NAMALWA (cell line): Measurements from ENCODE around the gene NOC4L.
"Not testable (repeated sequence)": the region's sequence is repeated elsewhere in the genome, so short reads cannot be mapped to it uniquely, and the experiment has no call there.

ENCODE experiments used
- DNase-seq: peaks from one replicate; pipeline ENCODE4 v3.0.0-alpha.2; 2015; ENCODE audit warnings: low spot score

The NOC4L gene

DNA sequence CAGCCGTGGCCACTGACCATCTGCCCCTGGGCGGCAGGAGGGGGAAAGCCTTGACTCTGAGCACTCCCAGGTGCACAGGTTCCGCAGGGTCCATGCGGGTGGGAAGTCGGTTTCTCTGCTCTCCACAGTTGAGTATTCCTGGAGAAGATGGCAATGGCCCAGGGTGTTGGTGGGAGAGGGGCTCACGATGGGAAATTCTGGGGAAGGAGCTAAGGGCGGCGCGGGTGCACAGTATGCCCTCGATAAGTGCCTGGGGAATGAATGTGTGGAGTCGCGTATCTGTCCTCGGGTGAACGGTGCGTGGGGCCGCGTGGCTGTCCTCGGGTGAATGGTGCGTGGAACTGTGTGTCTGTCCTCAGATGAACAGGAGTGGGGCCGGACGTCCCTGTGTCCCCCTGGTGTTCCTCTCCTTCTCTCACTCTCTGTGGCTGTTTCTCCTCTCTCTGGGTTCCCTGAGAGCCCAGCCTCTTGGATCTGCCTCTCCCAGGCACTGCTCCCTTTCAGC lies 38.0 kb downstream of the NOC4L start:
- DNase-seq = no peak

DNA sequence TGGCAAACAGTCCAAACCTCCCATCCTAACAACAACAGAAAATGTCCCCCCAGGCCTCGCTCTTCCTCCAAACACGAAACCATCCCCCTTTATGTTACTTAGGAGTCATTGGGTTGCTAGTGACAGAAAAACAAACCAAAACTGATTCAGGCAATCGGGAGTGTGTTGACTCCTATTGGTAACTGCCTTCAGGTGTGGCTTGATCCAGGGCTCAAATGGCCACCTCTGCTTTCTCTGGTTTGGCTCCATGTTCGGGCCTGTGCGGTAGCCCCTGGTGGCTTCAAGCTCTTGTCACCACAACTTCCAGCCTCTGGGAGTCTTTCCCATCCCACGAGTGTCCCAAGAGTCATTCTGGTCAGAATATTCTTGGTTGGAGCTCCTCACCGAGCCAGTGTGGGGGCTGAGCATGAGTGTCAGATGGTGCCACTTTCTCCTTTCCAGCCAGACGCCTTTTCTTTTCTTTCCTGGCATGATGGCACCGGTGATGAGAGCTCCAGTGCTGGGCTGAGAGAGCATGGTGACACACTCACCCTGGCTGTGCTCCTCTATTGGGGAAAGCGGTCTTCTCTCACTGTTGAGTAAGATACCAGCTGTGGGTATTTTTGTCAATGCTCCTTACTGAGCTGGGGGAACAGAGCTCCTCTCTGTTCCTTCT lies 38.6 kb downstream of the NOC4L start:
- DNase-seq = no peak

DNA sequence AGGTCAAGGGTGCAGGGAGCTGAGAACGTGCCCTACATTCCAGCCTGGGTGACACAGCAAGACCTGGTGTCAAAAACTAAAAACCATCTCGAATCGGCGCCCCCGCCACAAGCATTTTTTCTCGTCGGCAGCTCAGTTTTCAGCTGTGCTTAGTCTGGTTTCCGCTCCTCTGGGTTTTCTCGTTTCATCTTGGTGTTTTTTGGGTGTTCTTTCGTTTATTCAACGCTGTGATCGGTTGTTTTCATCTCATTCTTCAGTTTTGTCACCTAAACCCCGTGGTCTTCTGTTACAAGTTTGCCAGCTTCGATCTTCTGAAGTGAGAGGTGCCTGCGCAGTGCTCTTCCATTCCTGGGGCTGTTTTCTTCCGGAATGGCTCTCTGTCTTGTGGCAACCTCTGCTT lies 41.4 kb downstream of the NOC4L start:
- DNase-seq = no peak

- no peak for DNase-seq
Measured at GRCh38 chr12:132186208-132186856, 42.1 kb downstream of the NOC4L start.

DNA sequence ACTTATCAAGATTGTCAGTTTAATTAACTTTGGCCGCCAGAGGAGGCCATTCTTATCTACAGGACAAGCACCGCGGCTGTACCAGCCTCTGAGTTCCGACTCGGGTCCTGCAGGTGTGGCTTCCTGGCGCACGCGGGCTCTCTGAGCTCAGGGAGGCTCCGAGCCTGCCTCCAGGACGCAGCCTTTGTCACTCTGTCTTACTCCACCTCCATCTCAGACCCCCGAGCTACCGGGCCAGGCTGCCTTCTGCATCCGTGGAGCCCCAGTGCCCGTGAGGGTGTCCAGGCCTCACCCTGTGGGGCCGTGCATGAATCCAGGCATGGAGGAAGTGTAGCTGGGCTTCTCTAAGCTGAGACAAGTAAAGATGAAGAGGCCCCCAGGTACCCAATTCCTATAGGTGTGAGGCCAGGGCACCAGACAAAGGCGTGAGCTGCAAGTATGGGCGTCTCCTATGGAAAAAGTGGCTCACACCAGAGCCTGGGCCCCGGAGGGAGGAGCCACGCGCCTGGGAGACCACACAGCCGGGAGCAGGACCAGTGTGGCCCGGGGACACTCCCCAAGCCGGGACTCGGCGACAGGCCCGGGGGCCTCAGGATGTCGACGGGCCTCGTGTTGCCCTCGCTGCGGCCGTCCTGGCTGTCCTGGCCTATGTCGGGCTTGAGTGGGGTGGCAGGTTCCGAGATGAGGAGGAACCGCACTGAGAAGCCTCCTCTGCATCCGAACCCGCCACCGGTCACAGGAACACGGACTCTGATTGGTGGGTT lies 42.8 kb downstream of the NOC4L start:
- DNase-seq = peak; percentile 23

- no peak for DNase-seq
Measured at GRCh38 chr12:132187646-132188450, 43.6 kb downstream of the NOC4L start.

DNA sequence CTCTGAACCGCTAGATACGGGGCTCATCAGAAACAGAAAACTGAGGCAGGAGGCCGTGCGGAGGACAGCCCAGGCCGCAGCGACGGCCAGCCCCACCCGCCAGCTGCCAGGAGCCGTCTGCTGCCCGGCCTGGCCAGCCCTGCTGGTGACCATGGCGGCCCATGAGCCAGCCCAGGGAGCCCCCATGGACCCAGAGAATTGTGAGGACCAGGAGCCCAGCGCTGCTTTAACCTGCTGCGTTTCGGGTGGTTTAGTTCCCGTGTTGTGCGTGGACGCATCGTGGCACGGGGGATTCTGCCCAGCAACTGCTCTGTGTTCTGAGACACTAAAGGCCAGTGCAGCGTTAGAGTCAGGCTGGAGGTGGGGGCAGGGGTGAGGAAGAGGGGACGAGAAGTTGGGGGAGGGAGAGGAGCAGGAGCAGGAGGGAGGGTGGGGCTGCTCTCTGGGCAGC lies 44.2 kb downstream of the NOC4L start:
- no peak for DNase-seq

GRCh38 chr12:132188916-132189325 lies 44.7 kb downstream of the NOC4L start:
- no peak for DNase-seq

GRCh38 chr12:132189378-132190011 lies 45.2 kb downstream of the NOC4L start:
- peak; percentile 74 for DNase-seq

DNA sequence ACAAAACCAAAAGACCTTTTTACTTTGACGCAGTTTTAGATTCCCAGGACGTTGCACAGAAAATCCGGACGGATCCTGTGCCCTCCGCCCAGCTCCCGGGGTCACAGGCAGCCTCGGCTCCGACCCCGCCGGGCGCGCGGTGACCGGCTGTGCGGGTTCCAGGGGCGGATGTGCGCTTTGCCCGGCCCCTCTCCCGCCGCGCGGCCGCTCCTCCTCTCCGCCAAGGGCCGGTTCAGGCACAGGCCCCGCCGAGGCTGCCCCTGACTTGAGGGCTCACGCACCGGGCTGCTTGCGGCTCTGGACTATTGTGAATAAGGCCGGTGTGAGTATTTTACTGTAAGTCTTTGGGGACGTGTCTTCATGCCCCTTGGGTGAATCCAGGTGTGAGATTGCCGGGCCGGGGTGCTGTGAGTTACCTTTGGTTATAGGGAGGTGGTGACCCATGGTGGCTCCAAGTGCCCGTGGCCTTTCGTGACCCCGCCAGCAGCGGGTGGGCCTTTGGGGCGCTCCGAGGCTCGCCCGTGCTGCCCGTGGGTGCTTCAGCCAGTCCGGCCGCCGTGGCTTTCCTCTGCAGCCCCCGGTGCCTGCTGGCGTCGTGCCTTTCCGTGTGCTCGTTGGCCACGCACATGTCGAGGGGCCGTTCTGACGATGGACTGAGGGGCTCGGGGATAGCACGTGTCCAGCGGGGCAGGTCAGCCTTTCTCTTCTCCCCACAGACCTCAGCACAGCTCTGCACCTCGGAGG lies 45.9 kb downstream of the NOC4L start:
- DNase-seq = no peak

DNA sequence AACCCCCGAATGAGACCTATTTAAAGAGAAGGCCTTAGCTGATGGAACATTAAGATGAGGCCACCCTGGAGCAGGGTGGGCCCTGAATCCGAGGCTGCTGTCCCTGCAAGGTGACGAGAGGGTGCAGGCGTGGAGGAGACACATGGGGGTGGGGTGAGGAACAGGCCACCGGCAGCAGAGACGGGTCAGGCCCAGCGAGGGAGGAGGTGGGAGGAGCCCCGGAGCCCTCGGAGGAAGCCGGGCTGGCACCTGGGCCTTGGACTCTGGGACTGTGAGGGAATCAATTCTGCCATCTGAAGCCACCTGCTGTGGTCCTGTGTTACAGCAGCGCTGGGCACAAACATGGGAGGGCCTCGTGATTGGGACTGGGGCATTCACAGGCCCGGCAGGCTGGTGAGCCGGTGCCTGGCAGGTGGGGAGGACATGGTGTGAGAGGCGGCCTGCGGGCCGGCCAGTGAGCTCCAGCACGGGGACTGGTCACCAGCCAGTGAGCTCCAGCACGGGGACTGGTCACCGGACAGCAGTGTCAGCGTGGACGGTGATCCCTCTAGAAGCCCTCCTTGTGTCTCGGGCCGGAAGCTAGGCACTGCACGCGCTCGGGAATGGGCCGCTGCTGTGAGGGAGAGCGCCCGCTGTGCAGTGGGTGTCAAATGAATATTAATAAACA lies 46.7 kb downstream of the NOC4L start:
- no peak for DNase-seq

DNA sequence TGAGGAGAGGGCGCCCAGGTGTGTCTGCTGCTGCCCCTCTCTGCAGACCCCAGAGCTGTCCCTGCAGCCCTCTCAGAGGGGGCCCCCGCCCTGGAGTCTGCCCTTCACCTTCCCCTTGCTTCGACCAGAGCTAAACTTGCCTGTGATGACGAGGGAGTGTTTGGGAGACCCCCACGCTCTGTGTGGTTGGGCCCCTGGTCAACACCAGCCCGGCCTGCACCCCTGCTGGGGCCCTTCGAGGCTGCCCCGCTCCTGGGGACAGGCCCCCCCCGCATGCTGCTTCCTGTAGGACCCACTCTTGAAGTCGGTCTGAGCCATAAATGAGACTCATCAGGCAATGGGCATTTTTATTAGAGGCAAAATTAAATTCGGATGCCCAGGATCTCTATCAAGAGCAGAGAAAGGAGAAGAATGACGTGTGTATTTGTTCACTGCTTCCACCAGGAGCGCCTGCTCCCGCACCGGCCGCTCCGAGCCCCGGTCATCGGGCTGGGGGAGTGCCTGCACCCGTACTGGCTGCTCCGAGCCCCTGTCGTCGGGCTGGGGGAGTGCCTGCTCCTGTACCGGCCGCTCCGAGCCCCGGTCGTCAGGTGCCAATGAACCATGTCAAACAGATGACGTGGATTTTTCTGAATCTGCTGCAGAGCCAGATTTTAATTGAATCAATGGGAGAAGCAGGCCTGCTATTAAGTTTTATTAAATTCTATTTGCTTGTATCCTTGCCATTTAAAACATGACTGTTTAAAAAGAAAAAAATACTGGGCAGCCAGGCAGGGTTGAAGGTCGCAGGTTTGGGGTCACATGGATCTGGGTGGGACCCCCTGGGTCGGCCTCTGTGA lies 47.7 kb downstream of the NOC4L start:
- DNase-seq = no peak

GRCh38 chr12:132194056-132194455 lies 49.8 kb downstream of the NOC4L start:
- DNase-seq = no peak

DNA sequence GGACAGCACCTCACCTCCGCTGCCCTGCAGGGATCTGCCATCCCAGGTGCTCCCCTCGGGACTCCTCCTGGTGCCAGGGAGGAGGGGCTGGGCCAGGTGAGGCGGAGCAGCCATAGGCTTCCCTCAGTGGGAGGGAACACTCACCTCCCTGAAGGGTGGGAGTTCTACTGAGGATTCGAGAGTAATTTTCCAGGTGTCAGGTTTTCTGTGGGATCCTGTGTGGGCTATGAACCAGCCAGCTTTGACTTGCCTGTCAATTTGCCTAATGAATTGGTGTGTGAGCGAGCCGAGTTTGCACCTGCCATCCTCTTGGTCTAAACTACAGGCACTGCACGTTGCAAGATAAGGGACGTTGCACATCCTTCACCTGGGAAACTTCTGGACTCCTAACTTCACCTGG lies 50.3 kb downstream of the NOC4L start:
- DNase-seq = no peak

GRCh38 chr12:132195242-132195641 lies 51.0 kb downstream of the NOC4L start:
- DNase-seq = not testable (repeated sequence)

GRCh38 chr12:132196038-132196872 lies 52.0 kb downstream of the NOC4L start:
- no peak for DNase-seq

- DNase-seq = no peak
Measured at GRCh38 chr12:132196873-132197390, 52.7 kb downstream of the NOC4L start.
